ENCODE data around the gene ALOXE3. TPM values are rescaled to one million over a fixed set of nuclear protein-coding genes. Genes with fewer than 3 reads are reported as not detected.

The ALOXE3 gene
- total RNA-seq, 1 experiment from 2014 or later: 0.13 TPM

DNA sequence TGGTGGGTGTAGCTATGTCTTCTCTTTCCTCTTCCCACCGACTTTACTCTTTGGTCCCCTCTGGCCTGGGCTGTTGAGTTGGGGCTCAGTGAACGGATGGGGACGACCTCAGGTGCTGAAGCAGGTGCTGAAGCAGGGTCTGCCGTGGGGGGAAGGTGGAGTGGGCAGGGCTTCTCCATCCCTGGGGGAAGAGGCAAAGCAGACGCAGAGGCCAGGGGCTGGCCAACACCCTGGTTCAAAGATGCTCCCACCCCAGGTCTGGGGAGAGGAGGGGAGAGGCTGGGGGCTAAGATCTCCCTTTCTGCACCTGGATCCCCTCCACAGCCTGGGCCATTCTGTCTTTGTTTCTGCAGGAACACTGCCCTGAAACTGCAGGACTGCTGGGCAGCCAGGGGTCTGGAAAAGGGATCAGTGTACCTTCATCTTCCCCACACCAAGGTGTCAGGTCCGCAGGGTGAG, 53.7 kb downstream of the ALOXE3 start:
- peak overlapping the region; percentile 42 to 72; a peak in 4 of 5 replicates for H3K4me3 Mint-ChIP-seq
- Histone ChIP-seq H3K23ac (ENCODE audit: insufficient read length, low read depth, low read length) (no peak overlapping the region), H2AK5ac (ENCODE audit: insufficient read length, low read length) (no peak overlapping the region), H4K91ac (ENCODE audit: insufficient read length, low read depth, low read length) (no peak overlapping the region), H3K14ac (ENCODE audit: insufficient read depth, low read length) (no peak overlapping the region), H2BK5ac (ENCODE audit: insufficient read length, low read length) (no peak overlapping the region), H2BK20ac (ENCODE audit: low read depth, low read length, poor library complexity, severe bottlenecking) (no peak overlapping the region), H3K18ac (ENCODE audit: insufficient read length, low read depth, low read length) (no peak overlapping the region), H3K4me1 (ENCODE audit: insufficient read depth, low read length) (peaks cover 3% of the 10 kb centered on the region; the same call in 1 of the 2 replicates), H3K9ac (ENCODE audit: extremely low read depth, insufficient read length, low read length) (no peak overlapping the region), H3K79me2 (ENCODE audit: insufficient read depth, low read length) (no peaks in the 10 kb centered on the region), H3K4ac (ENCODE audit: low read depth, low read length) (no peak overlapping the region), H2BK15ac (ENCODE audit: low read depth, low read length) (no peak overlapping the region), H3K23me2 (ENCODE audit: insufficient read length, low read depth, low read length, poor library complexity, severe bottlenecking) (peaks cover 10% of the 10 kb centered on the region), H4K8ac (replicated peaks; ENCODE audit: insufficient read length, low read depth, low read length) (no peak overlapping the region), H2BK12ac (ENCODE audit: insufficient read length, low read depth, low read length) (no peak overlapping the region), H3K9me3 (ENCODE audit: control insufficient read depth, low read depth, low read length) (no peaks in the 10 kb centered on the region), H3K27ac (ENCODE audit: insufficient read length, low read depth, low read length) (no peak overlapping the region), H3K4me2 (ENCODE audit: insufficient read depth, insufficient read length, low read length) (peak overlapping the region; percentile 22), H2AFZ (ENCODE audit: low read length) (no peak overlapping the region), H3T11ph (ENCODE audit: low read length) (no peak overlapping the region), H2BK120ac (ENCODE audit: low read depth, low read length, poor library complexity, severe bottlenecking) (no peak overlapping the region), H3K27me3 (ENCODE audit: insufficient read depth, low read length) (peaks cover 13% of the 10 kb centered on the region; the same call in 1 of the 2 replicates), H3K56ac (ENCODE audit: insufficient read length, low read depth, low read length) (no peak overlapping the region), H3K79me1 (ENCODE audit: insufficient read depth, low read depth, low read length, poor library complexity, severe bottlenecking) (no peaks in the 10 kb centered on the region), H4K5ac (ENCODE audit: insufficient read length, low read depth, low read length) (no peak overlapping the region), H4K20me1 (ENCODE audit: control insufficient read depth, insufficient read depth, insufficient read length) (no peaks in the 10 kb centered on the region)
- TF ChIP-seq, protein P1, sequence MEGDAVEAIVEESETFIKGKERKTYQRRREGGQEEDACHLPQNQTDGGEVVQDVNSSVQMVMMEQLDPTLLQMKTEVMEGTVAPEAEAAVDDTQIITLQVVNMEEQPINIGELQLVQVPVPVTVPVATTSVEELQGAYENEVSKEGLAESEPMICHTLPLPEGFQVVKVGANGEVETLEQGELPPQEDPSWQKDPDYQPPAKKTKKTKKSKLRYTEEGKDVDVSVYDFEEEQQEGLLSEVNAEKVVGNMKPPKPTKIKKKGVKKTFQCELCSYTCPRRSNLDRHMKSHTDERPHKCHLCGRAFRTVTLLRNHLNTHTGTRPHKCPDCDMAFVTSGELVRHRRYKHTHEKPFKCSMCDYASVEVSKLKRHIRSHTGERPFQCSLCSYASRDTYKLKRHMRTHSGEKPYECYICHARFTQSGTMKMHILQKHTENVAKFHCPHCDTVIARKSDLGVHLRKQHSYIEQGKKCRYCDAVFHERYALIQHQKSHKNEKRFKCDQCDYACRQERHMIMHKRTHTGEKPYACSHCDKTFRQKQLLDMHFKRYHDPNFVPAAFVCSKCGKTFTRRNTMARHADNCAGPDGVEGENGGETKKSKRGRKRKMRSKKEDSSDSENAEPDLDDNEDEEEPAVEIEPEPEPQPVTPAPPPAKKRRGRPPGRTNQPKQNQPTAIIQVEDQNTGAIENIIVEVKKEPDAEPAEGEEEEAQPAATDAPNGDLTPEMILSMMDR (conservative IDR thresholded peaks at IDR 0.05): no peak
- no peaks in the 10 kb centered on the region for H3K9me3 Mint-ChIP-seq
- no peak for DNase-seq
- H3K4me1 Mint-ChIP-seq: peaks cover 44 to 49% of the 10 kb centered on the region in 2 experiments
- WGBS (ENCODE audit: extremely low coverage, insufficient read length, low lambda C conversion rate): no CpG with 5 or more reads among the region's 6 CpGs
- H3K36me3 Mint-ChIP-seq (ENCODE audit: insufficient read depth in 1 of 3, low read depth in 3 of 3): no peaks in the 10 kb centered on the region
- H3K27ac Mint-ChIP-seq: no peak overlapping the region
- peaks cover 86% of the 10 kb centered on the region for H3K27me3 Mint-ChIP-seq (ENCODE audit: low read depth)

All from H9 (cell line).